Measurements from ENCODE around the gene KANSL3.
"Not testable (repeated sequence)": the region's sequence is repeated elsewhere in the genome, so short reads cannot be mapped to it uniquely, and the experiment has no call there.

The KANSL3 gene

GRCh38 chr2:96638144-96639121 lies at the start of gene KANSL3:
TSS of gene KANSL3 (minus strand) at chr2:96638312. CDS start at chr2:96637135, 1,177 bp downstream.
- peak; percentile 71 for DNase-seq

GRCh38 chr2:96687266-96687665 lies 49.2 kb upstream of the KANSL3 start:
- no peak for DNase-seq

GRCh38 chr2:96685577-96686459 lies 47.7 kb upstream of the KANSL3 start:
- peak; percentile 59 for DNase-seq

- DNase-seq, result no peak
These were observed 46.9 kb upstream of the KANSL3 start for GRCh38 chr2:96684883-96685576.

- no peak for DNase-seq
These were observed 46.1 kb upstream of the KANSL3 start for GRCh38 chr2:96683972-96684820.

GRCh38 chr2:96683307-96683706 lies 45.2 kb upstream of the KANSL3 start:
- DNase-seq, result no peak

- DNase-seq, result no peak
These were observed 43.4 kb upstream of the KANSL3 start for GRCh38 chr2:96681540-96681939.

- no peak for DNase-seq
These were observed 42.5 kb upstream of the KANSL3 start for GRCh38 chr2:96680561-96681141.

- no peak for DNase-seq
These were observed 41.7 kb upstream of the KANSL3 start for GRCh38 chr2:96679848-96680247.

- DNase-seq, result no peak
These were observed 31.6 kb upstream of the KANSL3 start for GRCh38 chr2:96669539-96670215.

- no peak for DNase-seq
These were observed 30.7 kb upstream of the KANSL3 start for GRCh38 chr2:96668771-96669170.

GRCh38 chr2:96665717-96666116 lies 27.6 kb upstream of the KANSL3 start:
- not testable (repeated sequence) for DNase-seq

- no peak for DNase-seq
These were observed 27.0 kb upstream of the KANSL3 start for GRCh38 chr2:96665083-96665569.

GRCh38 chr2:96664366-96664925 lies 26.3 kb upstream of the KANSL3 start:
- DNase-seq, result no peak

GRCh38 chr2:96663829-96664228 lies 25.7 kb upstream of the KANSL3 start:
- DNase-seq, result no peak

GRCh38 chr2:96663177-96663576 lies 25.1 kb upstream of the KANSL3 start:
- DNase-seq, result no peak

- DNase-seq, result no peak
These were observed 24.2 kb upstream of the KANSL3 start for GRCh38 chr2:96662360-96662759.

GRCh38 chr2:96661324-96661723 lies 23.2 kb upstream of the KANSL3 start:
- DNase-seq, result no peak

- no peak for DNase-seq
These were observed 18.4 kb upstream of the KANSL3 start for GRCh38 chr2:96656540-96656939.

GRCh38 chr2:96655526-96655925 lies 17.4 kb upstream of the KANSL3 start:
- no peak for DNase-seq

Measured in NCI-H1105 treated with DMSO at 0.1 percent for 48 hours (cell line).